ENCODE measurements around the gene AP2B1.

AP2B1 gene

GRCh38 chr17:35714988-35715387, 127.9 kb downstream of the AP2B1 start:
- Histone ChIP-seq H3K14ac (ENCODE audit: low read length) (no peak overlapping the region), H2AFZ (ENCODE audit: low read length) (no peak overlapping the region), H3K9me3 (replicated peaks in 1 of 2; ENCODE audit: control insufficient read depth in 2 of 2, insufficient read depth in 1 of 2, low read depth in 1 of 2, low read length in 2 of 2) (no peaks in the 10 kb centered on the region), H4K91ac (ENCODE audit: low read depth, low read length, poor library complexity) (no peak overlapping the region), H3K9ac (ENCODE audit: low read depth, low read length, poor library complexity) (no peak overlapping the region), H3K4me1 (ENCODE audit: control insufficient read depth in 2 of 2, insufficient read depth in 1 of 2, low read depth in 1 of 2, low read length in 2 of 2) (peaks cover 11 to 19% of the 10 kb centered on the region in 2 donors), H3K23ac (ENCODE audit: low read depth, low read length, poor library complexity) (no peak overlapping the region), H4K8ac (ENCODE audit: low read depth, low read length) (no peak overlapping the region), H3K79me1 (ENCODE audit: low read depth, low read length) (no peaks in the 10 kb centered on the region), H2BK5ac (ENCODE audit: low read length) (no peak overlapping the region), H2BK120ac (ENCODE audit: low read depth, low read length) (no peak overlapping the region), H2AK5ac (ENCODE audit: low read depth, low read length) (no peak overlapping the region), H3K4me3 (ENCODE audit: low read length in 2 of 2) (no peak overlapping the region), H3K27ac (replicated peaks; ENCODE audit: low read length) (no peak overlapping the region), H2BK12ac (ENCODE audit: low read length) (no peak overlapping the region), H2BK15ac (ENCODE audit: low read length) (no peak overlapping the region), H3K4ac (ENCODE audit: low read length) (no peak overlapping the region), H3K36me3 (replicated peaks in 1 of 2; ENCODE audit: control insufficient read depth in 2 of 2, insufficient read depth in 2 of 2, low read length in 2 of 2) (peaks cover 9 to 70% of the 10 kb centered on the region in 2 donors), H3K27me3 (ENCODE audit: control insufficient read depth in 3 of 3, insufficient read depth in 3 of 3, low read depth in 1 of 3, low read length in 3 of 3) (no peaks in the 10 kb centered on the region), H3K4me2 (ENCODE audit: insufficient read depth, low read length, poor library complexity, severe bottlenecking) (no peak overlapping the region), H3K18ac (ENCODE audit: low read length) (no peak overlapping the region)
- 100% methylated on average over 1 to 2 of the region's 2 CpGs for WGBS, 2 donors (ENCODE audit: extremely low coverage in 2 of 2, insufficient read length in 2 of 2, insufficient replicate concordance in 1 of 2)
- DNase-seq (ENCODE audit: low spot score): no peak

- H3K18ac ChIP-seq (ENCODE audit: low read length): no peak overlapping the region
- H3K14ac ChIP-seq (ENCODE audit: low read length): no peak overlapping the region
- no peak overlapping the region for H3K27ac ChIP-seq (replicated peaks; ENCODE audit: low read length)
- H2BK12ac ChIP-seq (ENCODE audit: low read length): no peak overlapping the region
- DNase-seq (ENCODE audit: low spot score): peak; percentile 82
- no peak overlapping the region for H3K4me3 ChIP-seq (ENCODE audit: low read length in 2 of 2)
- H2BK5ac ChIP-seq (ENCODE audit: low read length): no peak overlapping the region
- H3K9ac ChIP-seq (ENCODE audit: low read depth, low read length, poor library complexity): no peak overlapping the region
- H3K4me2 ChIP-seq (ENCODE audit: insufficient read depth, low read length, poor library complexity, severe bottlenecking): no peak overlapping the region
- peaks cover 11 to 19% of the 10 kb centered on the region in 2 donors for H3K4me1 ChIP-seq (ENCODE audit: control insufficient read depth in 2 of 2, insufficient read depth in 1 of 2, low read depth in 1 of 2, low read length in 2 of 2)
- H2BK15ac ChIP-seq (ENCODE audit: low read length): no peak overlapping the region
- no peak overlapping the region for H4K8ac ChIP-seq (ENCODE audit: low read depth, low read length)
- no peaks in the 10 kb centered on the region for H3K79me1 ChIP-seq (ENCODE audit: low read depth, low read length)
- H3K9me3 ChIP-seq (replicated peaks in 1 of 2; ENCODE audit: control insufficient read depth in 2 of 2, insufficient read depth in 1 of 2, low read depth in 1 of 2, low read length in 2 of 2): no peaks in the 10 kb centered on the region
- H3K36me3 ChIP-seq (replicated peaks in 1 of 2; ENCODE audit: control insufficient read depth in 2 of 2, insufficient read depth in 2 of 2, low read length in 2 of 2): peaks cover 9 to 68% of the 10 kb centered on the region in 2 donors
- no peak overlapping the region for H3K23ac ChIP-seq (ENCODE audit: low read depth, low read length, poor library complexity)
- H3K4ac ChIP-seq (ENCODE audit: low read length): no peak overlapping the region
- H4K91ac ChIP-seq (ENCODE audit: low read depth, low read length, poor library complexity): no peak overlapping the region
- H2AFZ ChIP-seq (ENCODE audit: low read length): no peak overlapping the region
- H2AK5ac ChIP-seq (ENCODE audit: low read depth, low read length): no peak overlapping the region
- H3K27me3 ChIP-seq (ENCODE audit: control insufficient read depth in 3 of 3, insufficient read depth in 3 of 3, low read depth in 1 of 3, low read length in 3 of 3): no peaks in the 10 kb centered on the region
- H2BK120ac ChIP-seq (ENCODE audit: low read depth, low read length): no peak overlapping the region
Measured at GRCh38 chr17:35715416-35715815, 128.3 kb downstream of the AP2B1 start.

GRCh38 chr17:35716173-35716572, 129.1 kb downstream of the AP2B1 start:
- H3K27ac ChIP-seq (replicated peaks; ENCODE audit: low read length): no peak overlapping the region
- no peak overlapping the region for H3K4me3 ChIP-seq (ENCODE audit: low read length in 2 of 2)
- no peak overlapping the region for H3K23ac ChIP-seq (ENCODE audit: low read depth, low read length, poor library complexity)
- DNase-seq (ENCODE audit: low spot score): no peak
- no peak overlapping the region for H3K18ac ChIP-seq (ENCODE audit: low read length)
- H2BK5ac ChIP-seq (ENCODE audit: low read length): no peak overlapping the region
- no peak overlapping the region for H2BK12ac ChIP-seq (ENCODE audit: low read length)
- no peak overlapping the region for H4K91ac ChIP-seq (ENCODE audit: low read depth, low read length, poor library complexity)
- peaks cover 10 to 19% of the 10 kb centered on the region in 2 donors for H3K4me1 ChIP-seq (ENCODE audit: control insufficient read depth in 2 of 2, insufficient read depth in 1 of 2, low read depth in 1 of 2, low read length in 2 of 2)
- no peak overlapping the region for H2AK5ac ChIP-seq (ENCODE audit: low read depth, low read length)
- H3K4me2 ChIP-seq (ENCODE audit: insufficient read depth, low read length, poor library complexity, severe bottlenecking): no peak overlapping the region
- no peak overlapping the region for H2BK120ac ChIP-seq (ENCODE audit: low read depth, low read length)
- no peak overlapping the region for H2AFZ ChIP-seq (ENCODE audit: low read length)
- no peak overlapping the region for H3K4ac ChIP-seq (ENCODE audit: low read length)
- H2BK15ac ChIP-seq (ENCODE audit: low read length): no peak overlapping the region
- no peak overlapping the region for H4K8ac ChIP-seq (ENCODE audit: low read depth, low read length)
- H3K9me3 ChIP-seq (replicated peaks in 1 of 2; ENCODE audit: control insufficient read depth in 2 of 2, insufficient read depth in 1 of 2, low read depth in 1 of 2, low read length in 2 of 2): no peaks in the 10 kb centered on the region
- no peaks in the 10 kb centered on the region for H3K79me1 ChIP-seq (ENCODE audit: low read depth, low read length)
- H3K36me3 ChIP-seq (replicated peaks in 1 of 2; ENCODE audit: control insufficient read depth in 2 of 2, insufficient read depth in 2 of 2, low read length in 2 of 2): peaks cover 9 to 66% of the 10 kb centered on the region in 2 donors
- WGBS, 2 donors (ENCODE audit: extremely low coverage in 2 of 2, insufficient read length in 2 of 2, insufficient replicate concordance in 1 of 2): no CpG with 5 or more reads among the region's 3 CpGs
- H3K27me3 ChIP-seq (ENCODE audit: control insufficient read depth in 3 of 3, insufficient read depth in 3 of 3, low read depth in 1 of 3, low read length in 3 of 3): no peaks in the 10 kb centered on the region
- H3K14ac ChIP-seq (ENCODE audit: low read length): no peak overlapping the region
- no peak overlapping the region for H3K9ac ChIP-seq (ENCODE audit: low read depth, low read length, poor library complexity)

- Histone ChIP-seq H3K4ac (ENCODE audit: low read length) (no peak overlapping the region), H3K4me2 (ENCODE audit: insufficient read depth, low read length, poor library complexity, severe bottlenecking) (no peak overlapping the region), H3K23ac (ENCODE audit: low read depth, low read length, poor library complexity) (no peak overlapping the region), H3K27ac (replicated peaks; ENCODE audit: low read length) (no peak overlapping the region), H3K79me1 (ENCODE audit: low read depth, low read length) (no peaks in the 10 kb centered on the region), H2BK12ac (ENCODE audit: low read length) (no peak overlapping the region), H3K9ac (ENCODE audit: low read depth, low read length, poor library complexity) (no peak overlapping the region), H2AFZ (ENCODE audit: low read length) (no peak overlapping the region), H3K14ac (ENCODE audit: low read length) (no peak overlapping the region), H3K9me3 (replicated peaks in 1 of 2; ENCODE audit: control insufficient read depth in 2 of 2, insufficient read depth in 1 of 2, low read depth in 1 of 2, low read length in 2 of 2) (no peaks in the 10 kb centered on the region), H3K36me3 (replicated peaks in 1 of 2; ENCODE audit: control insufficient read depth in 2 of 2, insufficient read depth in 2 of 2, low read length in 2 of 2) (peaks cover 9 to 68% of the 10 kb centered on the region in 2 donors), H3K27me3 (ENCODE audit: control insufficient read depth in 3 of 3, insufficient read depth in 3 of 3, low read depth in 1 of 3, low read length in 3 of 3) (no peaks in the 10 kb centered on the region), H2AK5ac (ENCODE audit: low read depth, low read length) (no peak overlapping the region), H2BK5ac (ENCODE audit: low read length) (no peak overlapping the region), H3K4me1 (ENCODE audit: control insufficient read depth in 2 of 2, insufficient read depth in 1 of 2, low read depth in 1 of 2, low read length in 2 of 2) (peaks cover 9 to 19% of the 10 kb centered on the region in 2 donors), H4K91ac (ENCODE audit: low read depth, low read length, poor library complexity) (no peak overlapping the region), H4K8ac (ENCODE audit: low read depth, low read length) (no peak overlapping the region), H3K18ac (ENCODE audit: low read length) (no peak overlapping the region), H3K4me3 (ENCODE audit: low read length in 2 of 2) (no peak overlapping the region), H2BK120ac (ENCODE audit: low read depth, low read length) (no peak overlapping the region), H2BK15ac (ENCODE audit: low read length) (no peak overlapping the region)
- WGBS, 2 donors (ENCODE audit: extremely low coverage in 2 of 2, insufficient read length in 2 of 2, insufficient replicate concordance in 1 of 2): no CpG with 5 or more reads among the region's 4 CpGs
- DNase-seq (ENCODE audit: low spot score): no peak
Measured at GRCh38 chr17:35716897-35717465, 129.9 kb downstream of the AP2B1 start.
